DND-41 (cell line): ENCODE data around the gene TH.

ENCODE experiments used
- EZH2 ChIP-seq: IDR thresholded peaks from 3 replicates; pipeline ENCODE4 v1.6.1; 2012; ENCODE audit warnings: borderline replicate concordance, low read depth, mild to moderate bottlenecking, moderate library complexity, low read length, inconsistent platforms; ENCODE audit not compliant: severe bottlenecking
- TF ChIP-seq, protein P1 (sequence below): IDR thresholded peaks from 2 replicates; pipeline ENCODE4 v1.5.1; 2012; ENCODE audit warnings: borderline replicate concordance, low read length, moderate library complexity, mild to moderate bottlenecking; ENCODE audit not compliant: poor library complexity, severe bottlenecking; ENCODE audit errors: extremely low read depth

DNA sequence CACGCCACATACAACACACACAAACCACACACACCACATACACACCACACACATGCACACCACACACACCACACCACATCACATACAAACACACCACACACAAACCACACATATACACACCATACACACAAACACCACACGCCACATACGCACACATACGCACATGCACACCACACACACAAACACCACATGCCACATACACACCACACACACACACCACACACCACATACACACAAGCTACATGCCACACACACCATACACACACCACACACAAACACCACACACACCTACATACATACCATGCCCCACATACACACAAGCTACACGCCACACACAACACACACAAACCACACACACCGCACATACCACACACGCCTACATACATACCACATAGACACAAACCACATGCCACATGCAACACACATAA, 15.7 kb upstream of the TH start:
- TF ChIP-seq, protein P1, sequence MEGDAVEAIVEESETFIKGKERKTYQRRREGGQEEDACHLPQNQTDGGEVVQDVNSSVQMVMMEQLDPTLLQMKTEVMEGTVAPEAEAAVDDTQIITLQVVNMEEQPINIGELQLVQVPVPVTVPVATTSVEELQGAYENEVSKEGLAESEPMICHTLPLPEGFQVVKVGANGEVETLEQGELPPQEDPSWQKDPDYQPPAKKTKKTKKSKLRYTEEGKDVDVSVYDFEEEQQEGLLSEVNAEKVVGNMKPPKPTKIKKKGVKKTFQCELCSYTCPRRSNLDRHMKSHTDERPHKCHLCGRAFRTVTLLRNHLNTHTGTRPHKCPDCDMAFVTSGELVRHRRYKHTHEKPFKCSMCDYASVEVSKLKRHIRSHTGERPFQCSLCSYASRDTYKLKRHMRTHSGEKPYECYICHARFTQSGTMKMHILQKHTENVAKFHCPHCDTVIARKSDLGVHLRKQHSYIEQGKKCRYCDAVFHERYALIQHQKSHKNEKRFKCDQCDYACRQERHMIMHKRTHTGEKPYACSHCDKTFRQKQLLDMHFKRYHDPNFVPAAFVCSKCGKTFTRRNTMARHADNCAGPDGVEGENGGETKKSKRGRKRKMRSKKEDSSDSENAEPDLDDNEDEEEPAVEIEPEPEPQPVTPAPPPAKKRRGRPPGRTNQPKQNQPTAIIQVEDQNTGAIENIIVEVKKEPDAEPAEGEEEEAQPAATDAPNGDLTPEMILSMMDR, result no peak
- no peak for TF ChIP-seq EZH2
